Mesodermal cell (in vitro differentiated cells): ENCODE data around the gene ANAPC2.
"Not testable (repeated sequence)": the region's sequence is repeated elsewhere in the genome, so short reads cannot be mapped to it uniquely, and the experiment has no call there.

Experiments
- H3K27ac ChIP-seq: 2 replicates; pipeline ENCODE4 v1.7.0; 2013; ENCODE audit warnings: mild to moderate bottlenecking, low read depth, low read length, moderate library complexity; ENCODE audit not compliant: severe bottlenecking
- H3K36me3 ChIP-seq: 2 replicates; pipeline ENCODE4 v1.7.1; 2013; ENCODE audit warnings: mild to moderate bottlenecking, low read length, moderate library complexity; ENCODE audit not compliant: control insufficient read depth, insufficient read depth
- H3K4me1 ChIP-seq: one replicate; pipeline ENCODE4 v1.7.1; 2013; ENCODE audit warnings: mild to moderate bottlenecking, low read length; ENCODE audit not compliant: insufficient read depth, control insufficient read depth, poor library complexity, severe bottlenecking
- H3K4me3 ChIP-seq: 2 replicates; pipeline ENCODE4 v1.7.0; 2013; ENCODE audit warnings: low read length, control low read depth, mild to moderate bottlenecking; ENCODE audit not compliant: insufficient read depth, poor library complexity, severe bottlenecking; ENCODE audit errors: extremely low read depth
- H3K9me3 ChIP-seq: 2 replicates; pipeline ENCODE4 v1.7.1; 2013; ENCODE audit warnings: mild to moderate bottlenecking, low read length, moderate library complexity; ENCODE audit not compliant: control insufficient read depth
- WGBS, 2 experiments: methylation state at CpG; one replicate each; pipeline ENCODE4 v1.1.5; 2013; ENCODE audit warnings: missing lambda C conversion rate in 2 of 2; ENCODE audit not compliant: insufficient coverage in 2 of 2; 5-methylcytosine and 5-hydroxymethylcytosine counted together

The ANAPC2 gene

DNA sequence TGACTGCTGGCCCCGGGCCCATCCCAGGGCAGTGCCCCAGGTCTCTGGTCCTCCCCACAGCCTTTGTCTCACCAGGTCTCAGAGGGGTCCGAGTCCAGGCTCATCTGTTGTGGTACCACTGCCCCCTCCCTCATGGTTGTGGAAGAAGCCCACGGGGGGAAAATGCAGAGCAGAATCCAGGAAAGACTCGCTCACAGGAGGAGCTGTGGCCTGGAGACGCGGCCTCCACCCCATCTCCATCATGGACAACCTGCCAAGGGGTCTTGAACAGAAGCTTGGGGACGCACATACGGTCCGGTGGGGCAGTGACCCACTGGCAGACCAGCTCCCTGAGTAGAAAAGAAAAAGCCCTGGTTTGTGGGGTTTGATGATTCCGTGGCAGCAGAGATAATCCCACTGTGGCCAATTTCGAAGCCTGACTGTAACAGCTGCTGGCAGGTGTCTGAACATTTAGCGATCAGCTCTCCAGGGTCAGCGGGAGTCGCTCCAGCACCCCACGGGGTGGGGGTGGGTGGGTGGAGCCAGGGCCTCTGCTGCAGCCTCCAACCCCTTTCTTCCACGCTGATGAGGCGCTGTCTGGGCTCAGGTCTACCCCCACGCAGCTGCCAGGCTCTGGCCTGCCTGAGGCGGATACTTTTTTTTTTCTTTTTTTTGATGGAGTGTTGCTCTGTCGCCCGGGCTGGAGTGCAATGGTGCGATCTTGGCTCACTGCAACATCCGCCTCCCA lies 51.3 kb downstream of the ANAPC2 start:
- WGBS, 2 experiments, result 75 to 80% methylated on average over 11 to 15 of the region's 23 CpGs
- no peak overlapping the region for H3K4me3 ChIP-seq
- peaks cover 4% of the 10 kb centered on the region for H3K4me1 ChIP-seq
- H3K27ac ChIP-seq, result no peak overlapping the region
- no peaks in the 10 kb centered on the region for H3K9me3 ChIP-seq
- H3K36me3 ChIP-seq, result no peaks in the 10 kb centered on the region

DNA sequence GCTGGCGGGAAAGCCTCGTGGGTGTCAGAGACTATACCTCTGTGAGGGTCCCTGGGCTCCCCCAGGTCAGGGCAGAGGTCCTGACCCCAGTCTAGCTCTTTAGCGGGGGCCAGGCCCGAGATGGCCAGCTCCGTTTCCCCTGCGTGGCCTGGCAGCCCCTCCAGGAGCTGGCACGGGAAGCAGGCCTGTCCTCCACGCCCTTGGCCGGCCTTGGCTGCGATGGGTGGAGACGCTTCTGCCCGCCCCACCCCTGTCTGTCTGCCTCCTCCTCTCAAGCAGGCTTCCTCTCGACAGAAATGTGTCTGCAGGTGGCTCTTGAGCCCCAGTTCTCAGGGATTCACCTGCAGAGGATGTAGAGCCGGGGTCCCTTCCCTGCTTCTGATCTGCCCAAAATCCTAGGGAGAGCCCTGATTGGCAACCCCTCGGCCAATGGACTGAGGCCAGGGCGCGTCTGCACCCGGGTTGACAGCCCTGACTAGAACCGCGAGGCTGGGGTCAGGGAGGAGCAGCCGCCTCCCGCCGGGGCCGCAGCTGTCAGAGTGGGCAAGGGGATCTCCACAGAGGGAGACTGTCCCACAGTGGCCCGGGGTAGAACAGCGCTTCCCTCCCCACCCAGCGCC lies 52.0 kb downstream of the ANAPC2 start:
- WGBS, 2 experiments, result 41 to 46% methylated on average over 24 to 27 of the region's 27 CpGs
- H3K27ac ChIP-seq, result no peak overlapping the region
- H3K4me3 ChIP-seq, result no peak overlapping the region
- peaks cover 4% of the 10 kb centered on the region for H3K4me1 ChIP-seq
- H3K9me3 ChIP-seq, result no peaks in the 10 kb centered on the region
- no peaks in the 10 kb centered on the region for H3K36me3 ChIP-seq

DNA sequence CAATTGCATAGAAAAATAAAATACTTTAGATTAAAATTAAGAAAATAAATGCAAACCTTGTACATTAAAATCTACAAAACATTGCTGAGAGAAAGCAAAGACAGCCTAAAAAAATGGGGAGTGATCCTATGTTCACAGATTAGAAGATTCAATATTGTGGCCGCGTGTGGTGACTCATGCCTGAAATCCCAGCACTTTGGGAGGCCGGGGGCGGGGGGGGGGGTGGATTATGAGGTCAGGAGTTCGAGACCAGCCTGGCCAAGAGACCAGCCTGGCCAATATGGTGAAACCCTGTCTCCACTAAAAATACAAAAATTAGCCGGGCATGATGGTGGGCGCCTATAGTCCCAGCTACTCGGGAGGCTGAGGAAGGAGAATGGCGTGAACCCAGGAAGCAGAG lies 53.2 kb downstream of the ANAPC2 start:
- H3K36me3 ChIP-seq, H3K4me1 ChIP-seq, H3K4me3 ChIP-seq, H3K9me3 ChIP-seq, H3K27ac ChIP-seq: not testable (repeated sequence)
- 50% methylated on average over 4 of the region's 9 CpGs; no CpG with 5 or more reads in 1 of the 2 experiments for WGBS, 2 experiments

DNA sequence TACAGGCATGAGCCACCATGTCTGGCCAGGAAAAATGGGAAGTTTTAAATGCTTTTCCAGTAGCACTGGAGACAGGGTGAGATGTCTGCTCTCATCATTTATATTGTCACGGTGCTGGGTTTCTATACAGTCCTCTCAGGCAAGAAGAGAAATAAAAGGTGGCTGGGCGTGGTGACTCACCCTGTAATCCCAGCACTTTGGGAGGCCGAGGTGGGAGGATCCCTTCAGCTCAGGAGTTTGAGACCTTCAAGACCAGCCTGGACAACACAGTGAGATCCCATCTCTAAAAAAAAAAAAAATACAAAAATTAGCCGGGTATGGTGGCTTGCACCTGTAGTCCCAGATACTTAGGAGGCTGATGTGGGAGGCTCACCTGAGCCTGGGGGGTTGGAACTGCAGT lies 54.2 kb downstream of the ANAPC2 start:
- Histone ChIP-seq H3K4me3 (no peak overlapping the region), H3K27ac (no peak overlapping the region), H3K9me3 (no peaks in the 10 kb centered on the region), H3K36me3 (no peaks in the 10 kb centered on the region), H3K4me1 (peaks cover 4% of the 10 kb centered on the region)
- WGBS, 2 experiments, result 75 to 79% methylated on average over 3 of the region's 4 CpGs

DNA sequence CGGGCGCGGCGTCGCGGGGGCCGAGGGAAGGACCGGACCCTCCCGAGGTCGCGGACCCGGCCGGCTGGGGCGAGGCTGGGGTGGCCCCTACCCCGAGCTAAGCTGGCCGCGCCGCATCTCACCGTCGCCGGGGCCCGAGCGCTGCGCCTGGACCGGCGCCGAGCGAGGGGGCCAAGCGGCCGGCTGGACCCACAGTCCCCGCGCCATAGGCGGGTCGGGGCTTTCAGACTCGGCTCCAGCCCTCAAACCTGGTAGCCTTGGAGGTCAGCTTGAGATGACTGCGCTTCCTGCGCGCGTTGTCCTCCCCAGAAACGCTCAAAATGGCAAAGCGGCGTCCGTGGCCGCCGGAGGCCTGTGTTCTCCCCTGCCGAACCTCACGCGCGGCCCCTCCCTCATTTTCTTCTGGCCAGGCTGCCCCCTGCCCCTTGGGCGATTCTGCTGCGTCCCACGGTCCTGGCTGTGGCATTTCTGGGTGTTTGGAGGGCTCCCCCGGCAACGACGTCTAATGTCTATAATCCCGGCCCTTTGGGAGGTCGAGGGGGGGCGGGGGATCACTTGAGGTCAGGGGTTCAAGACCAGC lies 58.1 kb downstream of the ANAPC2 start:
- 1 to 7% methylated on average over 47 to 49 of the region's 58 CpGs for WGBS, 2 experiments
- peak overlapping the region; percentile 57 for H3K27ac ChIP-seq
- H3K36me3 ChIP-seq, result peaks cover 2% of the 10 kb centered on the region
- H3K4me1 ChIP-seq, result peaks cover 17% of the 10 kb centered on the region
- peak overlapping the region; percentile 77 for H3K4me3 ChIP-seq
- no peaks in the 10 kb centered on the region for H3K9me3 ChIP-seq

- Histone ChIP-seq H3K4me3 (peak overlapping the region; percentile 77), H3K36me3 (peaks cover 2% of the 10 kb centered on the region), H3K4me1 (peaks cover 17% of the 10 kb centered on the region), H3K27ac (peak overlapping the region; percentile 57), H3K9me3 (no peaks in the 10 kb centered on the region)
- 0% methylated on average over 75 to 84 of the region's 86 CpGs for WGBS, 2 experiments
Observed at GRCh38 chr9:137129456-137130175, 58.7 kb downstream of the ANAPC2 start.

- Histone ChIP-seq H3K4me1 (peaks cover 17% of the 10 kb centered on the region), H3K27ac (peak overlapping the region; percentile 29), H3K36me3 (peaks cover 2% of the 10 kb centered on the region), H3K4me3 (peak overlapping the region; percentile 77), H3K9me3 (no peaks in the 10 kb centered on the region)
- 22 to 37% methylated on average over 24 to 25 of the region's 37 CpGs for WGBS, 2 experiments
Observed at GRCh38 chr9:137128862-137129455, 59.4 kb downstream of the ANAPC2 start.

DNA sequence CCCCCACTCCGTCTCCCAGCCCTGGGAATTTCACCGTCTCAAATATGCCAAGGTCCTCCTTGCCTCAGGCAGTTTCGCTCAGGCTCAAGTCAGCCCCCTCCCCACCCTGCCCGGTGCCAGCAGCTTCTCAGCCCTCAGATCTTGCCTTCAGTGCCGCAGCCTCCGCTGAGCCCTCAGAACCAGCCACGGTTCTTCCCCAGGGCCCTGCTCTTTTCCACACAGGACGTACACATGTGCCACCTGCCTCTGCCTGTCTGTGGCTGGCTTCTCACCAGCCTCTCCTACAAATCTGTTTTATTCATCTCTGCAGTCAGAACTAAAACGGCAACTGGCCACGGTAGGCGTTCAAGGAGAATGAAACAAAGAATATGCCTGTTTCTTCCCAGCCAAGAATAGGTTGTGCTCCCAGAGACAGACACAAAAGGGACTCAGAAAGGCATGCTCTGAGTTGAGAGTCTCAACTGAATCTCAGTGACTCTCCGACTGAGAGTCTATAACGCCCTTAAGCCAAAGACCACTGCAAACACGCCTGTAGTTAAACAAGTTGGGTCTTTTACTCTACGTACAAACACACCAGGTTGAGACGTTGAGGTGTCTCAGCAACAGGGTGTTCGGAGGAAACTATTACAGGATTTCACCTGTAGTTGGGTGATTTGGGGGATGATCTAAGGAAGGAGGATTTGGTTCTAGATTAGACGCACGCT lies 60.0 kb downstream of the ANAPC2 start:
- peaks cover 2% of the 10 kb centered on the region for H3K36me3 ChIP-seq
- no peak overlapping the region for H3K27ac ChIP-seq
- peak overlapping the region; percentile 77 for H3K4me3 ChIP-seq
- H3K4me1 ChIP-seq, result peaks cover 17% of the 10 kb centered on the region
- H3K9me3 ChIP-seq, result no peaks in the 10 kb centered on the region
- 83% methylated on average over 18 to 19 of the region's 19 CpGs for WGBS, 2 experiments

- Histone ChIP-seq H3K36me3 (peaks cover 2% of the 10 kb centered on the region), H3K27ac (no peak overlapping the region), H3K4me1 (peaks cover 17% of the 10 kb centered on the region), H3K9me3 (no peaks in the 10 kb centered on the region), H3K4me3 (peak overlapping the region; percentile 77)
- 76 to 84% methylated on average over 15 to 17 of the region's 24 CpGs for WGBS, 2 experiments
Observed at GRCh38 chr9:137127301-137128157, 60.8 kb downstream of the ANAPC2 start.
